ENCODE data around the gene IFNL4. TPM values are rescaled to one million over a fixed set of nuclear protein-coding genes. Genes with fewer than 3 reads are reported as not detected.
"Not testable (repeated sequence)": the region's sequence is repeated elsewhere in the genome, so short reads cannot be mapped to it uniquely, and the experiment has no call there.

The IFNL4 gene
- total RNA-seq, 2 donors from 2014 or later: not detected

GRCh38 chr19:39251081-39251480 lies 2.4 kb upstream of the IFNL4 start:
- no peak for ATAC-seq
- Mint-ChIP-seq H3K36me3 (ENCODE audit: low read depth) (no peaks in the 10 kb centered on the region), H3K4me1 (peaks cover 13% of the 10 kb centered on the region), H3K27me3 (peaks cover 14% of the 10 kb centered on the region), H3K4me3 (no peak overlapping the region), H3K27ac (no peak overlapping the region)
- DNase-seq: no peak
- no peaks in the 10 kb centered on the region for H3K9me3 ChIP-seq (ENCODE audit: control insufficient read depth, low read length, poor library complexity, severe bottlenecking)

DNA sequence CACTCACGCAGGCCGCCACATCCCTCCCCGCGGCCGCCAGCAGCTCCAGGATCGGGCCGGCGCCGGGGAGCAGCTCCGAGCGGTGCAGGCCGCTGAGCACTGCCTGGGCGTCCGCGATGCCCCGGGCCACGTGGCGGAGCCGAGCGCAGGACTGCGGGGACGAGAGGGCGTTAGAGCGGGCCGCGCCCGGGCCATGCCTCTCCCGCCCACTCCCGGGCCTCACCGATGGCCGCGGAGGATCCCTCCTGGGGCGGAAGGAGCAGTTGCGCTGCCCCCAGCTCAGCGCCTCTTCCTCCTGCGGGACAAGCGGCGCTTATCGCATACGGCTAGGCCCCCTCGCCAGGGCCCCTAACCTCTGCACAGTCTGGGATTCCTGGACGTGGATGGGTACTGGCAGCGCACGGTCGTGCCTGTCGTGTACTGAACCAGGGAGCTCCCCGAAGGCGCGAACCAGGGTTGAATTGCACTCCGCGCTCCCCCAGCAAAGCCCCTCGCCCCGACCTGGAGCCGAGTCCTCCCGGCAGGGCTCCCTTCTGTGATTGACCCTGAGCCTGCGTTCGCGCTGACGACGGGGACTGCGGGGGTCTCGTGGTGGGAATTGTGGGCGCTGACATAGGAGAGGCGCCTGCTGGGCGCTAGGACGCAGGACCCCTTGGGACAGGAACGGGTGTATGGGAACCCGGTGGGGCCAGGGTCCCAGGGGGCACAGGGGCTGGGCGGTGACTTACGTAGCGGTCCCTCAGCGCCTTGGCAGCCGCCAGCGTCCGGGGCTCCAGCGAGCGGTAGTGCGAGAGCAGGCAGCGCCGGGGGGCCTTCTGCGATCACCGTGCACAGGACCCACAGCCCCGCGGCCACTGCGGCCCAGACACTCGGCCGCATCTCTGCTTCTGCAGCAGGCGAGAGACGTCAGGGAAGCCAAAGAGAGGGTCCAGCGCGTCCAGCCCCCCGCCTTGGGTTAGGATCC lies 673 bp downstream of the IFNL4 start:
- DNase-seq: no peak
- no peaks in the 10 kb centered on the region for H3K9me3 ChIP-seq (ENCODE audit: control insufficient read depth, low read length, poor library complexity, severe bottlenecking)
- H3K36me3 Mint-ChIP-seq (ENCODE audit: low read depth): no peaks in the 10 kb centered on the region
- H3K27ac Mint-ChIP-seq: no peak overlapping the region
- H3K4me3 Mint-ChIP-seq: no peak overlapping the region
- peaks cover 8% of the 10 kb centered on the region for H3K27me3 Mint-ChIP-seq
- H3K4me1 Mint-ChIP-seq: peaks cover 16% of the 10 kb centered on the region
- peak; percentile 65 for ATAC-seq

- H3K27me3 Mint-ChIP-seq: peaks cover 7% of the 10 kb centered on the region
- ATAC-seq (peak; percentile 69), DNase-seq (no peak)
- H3K36me3 Mint-ChIP-seq (ENCODE audit: low read depth): no peaks in the 10 kb centered on the region
- H3K27ac Mint-ChIP-seq: no peak overlapping the region
- no peaks in the 10 kb centered on the region for H3K9me3 ChIP-seq (ENCODE audit: control insufficient read depth, low read length, poor library complexity, severe bottlenecking)
- H3K4me3 Mint-ChIP-seq: peak overlapping the region; percentile 73
- peaks cover 10% of the 10 kb centered on the region for H3K4me1 Mint-ChIP-seq
Observed at GRCh38 chr19:39246951-39247669, 1.5 kb downstream of the IFNL4 start.

GRCh38 chr19:39245166-39245565 lies 3.5 kb downstream of the IFNL4 start:
- DNase-seq; H3K27ac Mint-ChIP-seq; H3K4me1 Mint-ChIP-seq; H3K36me3 Mint-ChIP-seq (ENCODE audit: low read depth); H3K9me3 ChIP-seq (ENCODE audit: control insufficient read depth, low read length, poor library complexity, severe bottlenecking); H3K4me3 Mint-ChIP-seq; H3K27me3 Mint-ChIP-seq: not testable (repeated sequence)
- ATAC-seq: peak; percentile 59

GRCh38 chr19:39244410-39245100 lies 4.1 kb downstream of the IFNL4 start, which contains the start of gene IFNL3:
Gene IFNL3, minus strand, starts transcription at chr19:39245006. Its CDS starts 39 bp downstream, at chr19:39244967.
- not testable (repeated sequence) for ATAC-seq; H3K4me1 Mint-ChIP-seq; DNase-seq; H3K27ac Mint-ChIP-seq; H3K4me3 Mint-ChIP-seq; H3K9me3 ChIP-seq (ENCODE audit: control insufficient read depth, low read length, poor library complexity, severe bottlenecking); H3K36me3 Mint-ChIP-seq (ENCODE audit: low read depth)
- peaks cover 13% of the 10 kb centered on the region for H3K27me3 Mint-ChIP-seq

DNA sequence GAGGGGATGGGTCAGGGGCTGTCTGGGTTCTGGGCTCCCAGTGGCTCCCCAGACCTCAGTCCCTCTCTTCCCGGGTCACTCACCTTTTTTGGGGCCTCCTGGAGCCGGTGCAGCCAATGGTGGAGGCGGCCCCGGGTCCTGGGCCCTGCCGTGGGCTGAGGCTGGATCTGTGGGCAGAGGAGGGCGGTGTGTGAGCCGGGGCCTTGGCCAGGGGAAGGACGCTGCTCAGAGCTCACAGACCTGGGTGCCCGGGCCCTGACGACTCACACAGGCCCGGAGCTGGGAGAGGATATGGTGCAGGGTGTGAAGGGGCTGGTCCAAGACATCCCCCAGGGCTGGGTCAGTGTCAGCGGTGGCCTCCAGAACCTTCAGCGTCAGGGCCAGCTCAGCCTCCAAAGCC lies 4.9 kb downstream of the IFNL4 start:
- not testable (repeated sequence) for H3K4me3 Mint-ChIP-seq; H3K4me1 Mint-ChIP-seq; H3K9me3 ChIP-seq (ENCODE audit: control insufficient read depth, low read length, poor library complexity, severe bottlenecking); H3K36me3 Mint-ChIP-seq (ENCODE audit: low read depth); ATAC-seq; DNase-seq; H3K27ac Mint-ChIP-seq
- peaks cover 13% of the 10 kb centered on the region for H3K27me3 Mint-ChIP-seq

GRCh38 chr19:39240421-39240820 lies 8.2 kb downstream of the IFNL4 start:
- Mint-ChIP-seq H3K27ac (no peak overlapping the region), H3K27me3 (peaks cover 13% of the 10 kb centered on the region), H3K4me1 (peaks cover 24% of the 10 kb centered on the region), H3K36me3 (ENCODE audit: low read depth) (no peaks in the 10 kb centered on the region), H3K4me3 (no peak overlapping the region)
- H3K9me3 ChIP-seq (ENCODE audit: control insufficient read depth, low read length, poor library complexity, severe bottlenecking): no peaks in the 10 kb centered on the region
- ATAC-seq (no peak), DNase-seq (no peak)

DNA sequence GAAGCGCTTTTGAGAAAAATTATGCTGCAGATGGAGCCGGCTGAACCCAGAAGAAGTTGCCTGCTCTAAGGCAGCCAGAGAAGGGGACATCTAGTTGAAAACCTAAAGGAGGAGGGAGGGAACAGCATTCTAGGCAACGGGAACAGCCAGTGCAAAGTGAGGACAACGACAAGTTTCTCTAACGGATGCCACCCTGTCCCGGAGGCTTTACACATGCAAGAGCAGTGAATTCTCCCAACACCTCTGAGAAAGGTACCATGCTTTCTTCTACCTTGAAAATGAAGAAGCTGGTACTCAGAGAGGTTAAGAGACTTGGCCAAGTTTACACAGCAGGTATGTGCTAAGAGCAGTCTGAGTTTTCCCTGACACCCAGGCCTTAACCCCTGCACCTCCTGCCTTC lies 9.7 kb downstream of the IFNL4 start:
- H3K27ac Mint-ChIP-seq: peak overlapping the region; percentile 53
- peaks cover 5% of the 10 kb centered on the region for H3K27me3 Mint-ChIP-seq
- no peaks in the 10 kb centered on the region for H3K36me3 Mint-ChIP-seq (ENCODE audit: low read depth)
- DNase-seq: no peak
- no peak overlapping the region for H3K4me3 Mint-ChIP-seq
- peaks cover 21% of the 10 kb centered on the region for H3K4me1 Mint-ChIP-seq
- no peak for ATAC-seq
- no peaks in the 10 kb centered on the region for H3K9me3 ChIP-seq (ENCODE audit: control insufficient read depth, low read length, poor library complexity, severe bottlenecking)

DNA sequence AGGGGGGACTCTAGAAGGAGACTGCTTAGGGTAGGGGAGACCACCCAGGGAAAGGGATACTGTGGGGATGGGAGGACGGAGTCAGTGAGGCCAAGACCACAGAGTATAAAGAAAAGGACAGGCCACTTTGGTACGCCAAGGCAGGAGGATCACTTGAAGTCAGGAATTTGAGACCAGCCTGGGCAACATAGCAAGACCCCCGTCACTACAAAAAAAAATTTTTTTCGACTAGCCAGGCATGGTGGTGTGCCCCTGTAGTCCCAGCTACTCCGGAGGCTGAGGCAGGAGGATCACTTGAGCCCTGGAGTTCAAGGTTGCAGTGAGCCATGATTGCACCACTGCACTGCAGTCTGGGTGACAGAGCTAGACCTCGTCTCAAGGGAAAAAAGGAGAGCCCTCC lies 10.4 kb downstream of the IFNL4 start:
- Mint-ChIP-seq H3K27me3 (peaks cover 5% of the 10 kb centered on the region), H3K36me3 (ENCODE audit: low read depth) (no peaks in the 10 kb centered on the region), H3K27ac (peak overlapping the region; percentile 53), H3K4me1 (peaks cover 21% of the 10 kb centered on the region), H3K4me3 (peak overlapping the region; percentile 80)
- DNase-seq (no peak), ATAC-seq (no peak)
- H3K9me3 ChIP-seq (ENCODE audit: control insufficient read depth, low read length, poor library complexity, severe bottlenecking): no peaks in the 10 kb centered on the region

- Mint-ChIP-seq H3K4me1 (peaks cover 21% of the 10 kb centered on the region), H3K27ac (peak overlapping the region; percentile 32), H3K27me3 (peaks cover 5% of the 10 kb centered on the region), H3K4me3 (peak overlapping the region; percentile 80), H3K36me3 (ENCODE audit: low read depth) (no peaks in the 10 kb centered on the region)
- no peaks in the 10 kb centered on the region for H3K9me3 ChIP-seq (ENCODE audit: control insufficient read depth, low read length, poor library complexity, severe bottlenecking)
- peak; percentile 74 for ATAC-seq
- peak in 2 of 3 donors; percentile 12 to 14 for DNase-seq
Observed at GRCh38 chr19:39237200-39238184, 11.2 kb downstream of the IFNL4 start.

DNA sequence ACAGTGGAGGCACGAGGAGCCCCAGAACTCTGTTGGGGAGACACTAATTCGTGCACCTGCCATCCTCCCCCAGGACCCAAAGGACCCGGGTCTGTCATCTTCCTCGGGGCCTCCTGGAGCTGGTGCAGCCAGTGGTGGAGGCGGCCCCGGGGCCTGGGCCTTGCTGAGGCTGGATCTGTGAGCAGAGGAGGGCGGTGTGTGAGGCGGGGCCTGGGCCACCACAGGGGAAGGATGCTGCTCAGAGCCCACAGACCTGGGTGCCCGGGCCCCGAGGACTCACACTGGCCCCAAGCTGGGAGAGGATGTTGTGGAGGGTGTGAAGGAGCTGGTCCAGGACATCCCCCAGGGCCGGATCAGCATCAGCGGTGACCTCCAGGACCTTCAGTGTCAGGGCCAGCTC lies 12.1 kb downstream of the IFNL4 start:
- peak; percentile 67 for ATAC-seq
- DNase-seq: no peak
- no peaks in the 10 kb centered on the region for H3K9me3 ChIP-seq (ENCODE audit: control insufficient read depth, low read length, poor library complexity, severe bottlenecking)
- Mint-ChIP-seq H3K4me1 (peaks cover 21% of the 10 kb centered on the region), H3K27ac (peak overlapping the region; percentile 74), H3K27me3 (peaks cover 5% of the 10 kb centered on the region), H3K36me3 (ENCODE audit: low read depth) (no peaks in the 10 kb centered on the region), H3K4me3 (peak overlapping the region; percentile 19)

DNA sequence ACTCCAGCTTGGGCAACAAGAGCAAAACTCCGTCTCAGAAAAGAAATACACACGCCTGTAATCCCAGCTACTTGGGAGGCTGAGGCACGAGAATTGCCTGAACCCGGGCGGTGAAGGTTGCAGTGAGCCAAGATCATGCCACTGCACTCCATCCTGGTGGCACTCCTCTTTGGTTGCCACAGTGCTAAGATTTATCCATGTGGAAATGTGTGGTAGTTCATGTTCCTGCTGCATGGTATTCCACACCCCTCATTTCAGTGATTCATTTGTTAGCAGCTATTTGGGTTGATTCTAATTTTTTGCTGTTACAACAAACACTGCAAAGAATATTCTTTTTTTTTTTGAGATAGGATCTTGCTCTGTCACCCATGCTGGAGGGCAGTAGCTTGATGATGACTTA lies 15.9 kb downstream of the IFNL4 start:
- peaks cover 13% of the 10 kb centered on the region for H3K4me1 Mint-ChIP-seq
- H3K4me3 Mint-ChIP-seq: no peak overlapping the region
- DNase-seq (no peak), ATAC-seq (no peak)
- no peak overlapping the region for H3K27ac Mint-ChIP-seq
- no peaks in the 10 kb centered on the region for H3K9me3 ChIP-seq (ENCODE audit: control insufficient read depth, low read length, poor library complexity, severe bottlenecking)
- H3K27me3 Mint-ChIP-seq: no peaks in the 10 kb centered on the region
- H3K36me3 Mint-ChIP-seq (ENCODE audit: low read depth): no peaks in the 10 kb centered on the region
